NCI-H1048 (cell line): ENCODE measurements around the gene LAMC2.

Experiments used
- DNase-seq: peaks from one replicate; lab custom pipeline; 2025; lab: John Stamatoyannopoulos, UW

Gene LAMC2

DNA sequence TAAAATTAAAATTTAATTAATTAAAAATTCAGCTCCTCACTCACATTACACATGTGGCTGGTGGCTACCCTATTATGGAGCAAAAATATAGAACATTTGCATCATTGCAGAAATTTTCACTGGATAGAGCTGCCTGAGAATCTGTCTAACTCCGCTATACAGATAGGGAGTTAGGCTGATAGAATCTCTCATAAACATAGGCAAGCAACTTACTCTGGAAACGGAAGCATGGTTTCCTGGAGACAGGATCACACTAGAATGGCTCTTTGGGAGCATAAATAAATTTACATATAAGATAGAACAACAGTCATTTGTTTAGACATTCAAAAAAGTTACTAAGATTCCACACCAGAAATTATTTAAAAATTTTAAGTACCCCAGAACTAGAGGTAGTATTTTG, 12.2 kb upstream of the LAMC2 start:
- no peak for DNase-seq

DNA sequence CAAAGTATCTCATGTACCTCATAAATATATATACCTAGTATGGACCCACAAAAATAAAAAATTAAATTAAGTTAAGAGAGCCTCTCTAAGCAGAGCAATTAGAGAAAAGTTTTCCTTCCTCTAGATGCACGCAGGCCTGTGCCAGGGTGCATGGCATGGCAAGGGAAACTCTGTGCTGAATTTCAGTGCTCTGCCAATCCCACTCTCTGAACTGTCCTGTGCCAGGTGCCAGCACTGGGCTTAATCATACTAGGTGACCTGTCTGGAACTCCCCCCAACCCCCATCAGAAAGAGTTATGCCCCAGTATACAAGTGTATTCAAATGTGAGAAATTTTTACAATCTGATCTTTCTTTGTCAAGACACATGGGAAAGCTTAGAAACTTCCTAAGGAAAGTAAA, 10.4 kb upstream of the LAMC2 start:
- DNase-seq, result no peak

DNA sequence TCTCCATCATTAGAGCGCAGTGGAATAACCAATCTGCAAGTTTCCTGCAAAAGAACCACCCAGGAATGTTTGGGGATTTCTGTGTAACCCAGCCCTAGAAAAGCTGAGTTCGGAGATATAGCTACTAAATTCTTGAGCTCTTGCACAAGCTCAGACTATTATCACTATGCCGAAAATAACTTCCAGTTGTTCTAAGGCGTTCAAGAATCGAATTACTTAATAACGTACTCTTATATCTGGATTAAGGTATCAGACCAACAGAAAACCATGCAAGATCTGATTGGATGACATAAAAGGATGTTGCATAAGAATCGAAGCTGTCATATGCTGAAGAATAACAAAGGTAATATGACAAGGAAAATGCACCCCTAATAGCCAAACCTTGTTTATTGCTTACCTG, 7.5 kb upstream of the LAMC2 start:
- DNase-seq, result no peak

GRCh38 chr1:183179033-183179432, 7.0 kb upstream of the LAMC2 start:
- DNase-seq, result no peak

DNA sequence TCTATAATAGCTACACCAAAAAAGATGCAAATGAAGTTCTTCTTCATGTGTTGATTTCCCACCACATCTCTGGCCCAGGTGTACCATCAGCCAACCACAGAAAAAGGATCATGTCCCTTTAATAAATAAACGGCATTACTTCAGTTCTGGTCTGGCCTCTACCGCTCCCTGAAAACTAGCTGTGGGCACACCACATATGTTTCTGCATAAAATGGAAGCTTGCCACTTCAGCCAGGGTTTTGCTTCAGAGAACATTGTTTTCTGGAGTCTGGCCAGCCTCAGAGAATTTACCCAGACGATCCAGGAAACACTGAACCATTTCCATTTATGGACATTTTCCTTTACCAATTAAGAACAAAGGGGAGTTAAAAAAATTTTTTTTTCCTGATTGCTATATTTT, 5.8 kb upstream of the LAMC2 start:
- peak; percentile 57 for DNase-seq

DNA sequence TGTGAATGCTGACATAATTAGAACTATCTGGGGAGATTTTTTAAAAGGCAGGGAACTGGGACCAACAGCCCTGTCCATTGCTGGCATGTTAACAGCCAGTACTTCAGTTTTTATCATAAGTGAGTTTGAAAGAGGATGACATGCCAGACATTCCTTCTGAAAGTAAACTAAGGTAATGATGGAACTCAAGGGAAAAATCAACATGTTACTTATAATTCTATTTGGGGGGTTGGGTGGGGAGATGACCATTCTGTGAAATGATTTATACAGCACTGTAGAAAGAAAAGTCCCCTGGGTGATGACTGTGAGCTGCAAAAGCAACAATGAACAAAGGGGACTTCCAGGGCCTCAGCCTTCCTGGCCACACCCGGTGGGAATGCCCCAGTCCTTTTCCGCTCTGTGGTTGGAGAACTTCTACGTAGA, 5.4 kb upstream of the LAMC2 start:
- no peak for DNase-seq

- no peak for DNase-seq
These were observed 777 bp downstream of the LAMC2 start for GRCh38 chr1:183186841-183187240.

- no peak for DNase-seq
These were observed 2.2 kb downstream of the LAMC2 start for GRCh38 chr1:183188240-183188639.

GRCh38 chr1:183191833-183192232, 5.8 kb downstream of the LAMC2 start:
- no peak for DNase-seq

GRCh38 chr1:183193963-183194525, 8.0 kb downstream of the LAMC2 start:
- no peak for DNase-seq

GRCh38 chr1:183194527-183195141, 8.6 kb downstream of the LAMC2 start:
- DNase-seq, result no peak

DNA sequence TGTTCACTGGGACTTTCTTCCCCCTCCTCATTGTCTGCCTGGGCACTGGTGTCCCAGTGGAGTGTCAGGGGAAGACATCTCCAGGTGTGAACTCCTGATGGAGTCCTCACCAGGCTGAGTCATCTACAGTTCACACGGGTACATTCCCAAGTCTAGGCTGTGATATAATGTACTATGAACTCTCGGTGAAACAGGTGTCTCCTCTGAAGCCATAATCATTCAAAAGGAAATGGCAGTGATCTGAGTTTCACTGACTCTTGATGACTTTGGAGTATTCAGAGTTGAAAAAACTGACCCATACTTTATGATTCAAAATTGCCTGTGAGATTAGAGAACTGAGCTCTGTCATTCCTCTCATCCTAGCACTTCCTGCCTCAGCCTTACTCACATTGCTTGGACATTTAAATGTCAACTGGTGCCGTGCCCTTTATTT, 9.1 kb downstream of the LAMC2 start:
- DNase-seq, result no peak

- DNase-seq, result no peak
These were observed 11.7 kb downstream of the LAMC2 start for GRCh38 chr1:183197762-183198161.

DNA sequence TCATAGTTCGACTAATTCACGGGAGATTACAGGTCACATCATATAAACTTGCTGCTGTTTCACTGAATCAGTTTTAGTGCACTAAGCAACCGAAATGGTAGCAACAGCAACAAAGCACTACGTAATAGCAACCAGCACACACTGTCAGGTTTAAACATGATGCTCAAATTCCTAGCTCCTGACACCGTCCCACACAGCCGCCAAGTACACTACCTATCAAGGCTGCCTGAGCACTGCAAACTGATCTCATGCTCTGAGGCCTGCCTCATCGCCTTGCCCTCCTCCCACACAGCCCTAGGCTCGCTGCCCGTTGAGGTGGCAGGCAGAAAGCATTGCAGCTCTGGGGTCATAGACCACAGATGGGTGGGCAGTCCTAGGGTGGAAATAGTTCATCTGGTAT, 12.4 kb downstream of the LAMC2 start:
- no peak for DNase-seq

GRCh38 chr1:183199304-183199703, 13.2 kb downstream of the LAMC2 start:
- DNase-seq, result no peak

DNA sequence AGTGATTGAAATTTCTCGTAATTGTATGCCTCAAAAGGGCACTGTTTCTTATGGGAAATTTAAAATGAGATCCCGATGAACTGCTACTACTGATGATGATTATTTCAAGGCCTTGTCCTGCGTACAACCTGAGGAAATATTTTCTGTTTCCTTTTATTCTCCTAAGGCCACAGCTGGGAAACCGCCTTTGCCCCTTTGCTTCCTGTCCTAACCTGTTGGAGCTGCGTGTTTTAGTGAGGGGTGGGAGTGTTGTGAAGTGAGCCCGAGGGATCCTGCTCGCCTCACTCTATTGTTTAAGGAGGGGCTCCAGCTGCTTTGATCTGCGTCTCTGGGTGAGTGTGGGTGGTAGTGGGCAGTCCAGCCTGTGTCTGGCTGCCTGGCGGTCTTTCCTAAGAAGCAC, 14.4 kb downstream of the LAMC2 start:
- no peak for DNase-seq

- no peak for DNase-seq
These were observed 17.0 kb downstream of the LAMC2 start for GRCh38 chr1:183203094-183203493.

- no peak for DNase-seq
These were observed 19.2 kb downstream of the LAMC2 start for GRCh38 chr1:183205196-183205781.

DNA sequence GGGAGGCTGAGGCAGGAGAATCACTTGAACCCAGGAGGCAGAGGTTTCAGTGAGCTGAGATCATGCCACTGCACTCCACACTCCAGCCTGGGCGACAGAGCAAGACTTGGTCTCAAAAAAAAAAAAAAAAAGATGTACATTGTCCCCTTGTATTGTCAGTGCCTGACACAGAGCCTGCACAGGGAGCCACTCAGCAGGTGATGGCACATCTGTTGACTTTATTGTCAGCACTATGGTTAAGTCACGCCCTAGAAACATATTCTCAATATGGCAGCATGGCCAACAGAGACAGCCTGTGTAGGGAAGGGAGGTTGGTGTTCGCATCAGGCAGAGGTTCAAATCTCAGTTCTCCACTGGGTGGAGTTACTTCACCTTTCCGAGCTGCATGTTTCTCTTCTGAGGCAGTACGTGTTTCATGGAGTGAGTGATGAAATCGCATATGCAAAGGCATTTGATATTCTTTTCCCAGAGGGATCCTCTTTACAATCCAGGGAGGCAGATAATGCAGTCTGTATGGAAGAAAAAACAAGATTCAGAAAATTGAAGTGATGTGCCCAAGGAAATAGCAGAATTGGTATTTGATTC, 20.6 kb downstream of the LAMC2 start:
- no peak for DNase-seq

GRCh38 chr1:183209533-183210158, 23.6 kb downstream of the LAMC2 start:
- no peak for DNase-seq

GRCh38 chr1:183210681-183211080, 24.6 kb downstream of the LAMC2 start:
- DNase-seq, result no peak

DNA sequence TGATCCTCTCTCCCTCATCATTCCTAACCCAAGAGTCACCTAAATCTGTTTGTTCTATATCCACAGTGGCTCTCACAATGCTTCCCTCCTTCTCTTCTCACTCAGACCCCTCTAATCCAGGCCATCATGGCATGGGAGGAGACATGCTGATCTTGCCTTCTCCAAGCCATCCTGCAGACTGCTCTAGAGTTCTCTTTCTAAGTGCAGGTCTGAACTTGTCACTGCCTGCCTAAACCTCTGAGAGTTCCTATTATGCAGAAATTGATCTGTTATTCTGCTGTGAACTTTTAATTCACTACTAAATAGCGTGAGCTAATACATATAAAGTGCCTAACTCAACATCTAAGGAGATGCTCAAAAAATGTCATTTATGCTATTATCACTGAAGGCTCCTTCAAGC, 26.8 kb downstream of the LAMC2 start:
- no peak for DNase-seq
